ENCODE measurements around the gene LRIT2. TPM values are rescaled to one million over a fixed set of nuclear protein-coding genes. Genes with fewer than 3 reads are reported as not detected.

Gene LRIT2
- total RNA-seq, 1 experiment from 2014 or later: not detected

DNA sequence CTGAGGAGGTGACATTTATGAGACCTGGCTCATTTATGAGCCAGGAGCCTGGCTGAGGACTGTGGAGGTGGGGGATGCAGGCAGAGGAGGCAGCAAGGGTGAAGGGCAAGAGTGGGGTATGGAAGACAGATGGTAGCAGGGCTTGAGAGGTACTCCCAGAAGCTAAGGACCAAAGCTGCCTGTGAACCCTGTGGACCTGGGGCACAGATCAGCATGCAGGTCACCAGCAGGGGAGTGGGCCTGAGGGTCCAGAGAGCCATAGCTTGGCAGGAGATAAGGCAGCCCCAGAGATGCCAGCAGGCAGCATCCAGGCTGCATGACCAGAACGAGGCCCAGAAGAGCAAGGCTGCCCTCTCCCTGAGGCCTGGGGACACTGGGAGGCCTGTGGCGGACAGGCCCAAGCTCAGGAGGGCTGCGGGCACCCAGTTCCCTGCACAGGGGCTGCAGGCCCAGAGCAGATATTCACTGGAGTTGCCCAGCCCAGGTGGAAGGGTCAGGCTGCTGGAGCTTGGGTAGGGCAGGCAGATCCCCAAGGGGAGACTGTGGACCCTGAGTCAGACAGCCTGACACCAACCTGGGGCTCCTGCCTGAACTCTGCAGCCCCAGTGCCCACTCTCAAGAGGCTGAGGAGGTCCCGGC lies 48.4 kb downstream of the LRIT2 start:
- peak; percentile 35 for ATAC-seq
- no peaks in the 10 kb centered on the region for H3K27me3 ChIP-seq (ENCODE audit: control insufficient read depth, insufficient read depth, low read length)

DNA sequence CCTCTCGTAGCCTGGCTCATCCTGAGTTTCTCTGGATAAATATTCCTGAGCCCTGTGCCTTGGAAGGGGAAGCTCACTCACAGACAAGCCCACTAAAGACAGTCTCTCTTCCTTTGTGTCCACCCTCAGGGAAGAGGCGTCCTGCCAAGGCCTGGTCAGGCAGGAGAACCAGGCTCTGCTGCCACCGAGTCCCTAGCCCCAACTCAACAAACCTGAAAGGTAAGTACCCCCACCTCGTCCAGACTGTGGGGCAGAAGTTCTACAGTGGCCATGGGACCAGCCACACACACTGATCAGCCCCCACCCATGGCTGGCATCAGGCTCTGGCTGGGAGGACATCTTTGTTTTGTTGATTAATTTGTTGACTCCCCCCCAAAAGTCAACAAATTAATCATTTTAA lies 49.0 kb downstream of the LRIT2 start:
- CTCF ChIA-PET: no interaction called here

More for the DNA sequence above, 48.4 kb downstream of the LRIT2 start:
- TF ChIP-seq POLR2AphosphoS5 (IDR thresholded peaks at IDR 0.05; ENCODE audit: low read depth, low read length) (no peak), TCF7L2 (IDR thresholded peaks at IDR 0.05; ENCODE audit: low read depth, low read length) (no peak), SIN3A (IDR thresholded peaks at IDR 0.05; ENCODE audit: borderline replicate concordance, insufficient read depth, low read depth, low read length) (no peak)
- TF ChIP-seq, protein P1, sequence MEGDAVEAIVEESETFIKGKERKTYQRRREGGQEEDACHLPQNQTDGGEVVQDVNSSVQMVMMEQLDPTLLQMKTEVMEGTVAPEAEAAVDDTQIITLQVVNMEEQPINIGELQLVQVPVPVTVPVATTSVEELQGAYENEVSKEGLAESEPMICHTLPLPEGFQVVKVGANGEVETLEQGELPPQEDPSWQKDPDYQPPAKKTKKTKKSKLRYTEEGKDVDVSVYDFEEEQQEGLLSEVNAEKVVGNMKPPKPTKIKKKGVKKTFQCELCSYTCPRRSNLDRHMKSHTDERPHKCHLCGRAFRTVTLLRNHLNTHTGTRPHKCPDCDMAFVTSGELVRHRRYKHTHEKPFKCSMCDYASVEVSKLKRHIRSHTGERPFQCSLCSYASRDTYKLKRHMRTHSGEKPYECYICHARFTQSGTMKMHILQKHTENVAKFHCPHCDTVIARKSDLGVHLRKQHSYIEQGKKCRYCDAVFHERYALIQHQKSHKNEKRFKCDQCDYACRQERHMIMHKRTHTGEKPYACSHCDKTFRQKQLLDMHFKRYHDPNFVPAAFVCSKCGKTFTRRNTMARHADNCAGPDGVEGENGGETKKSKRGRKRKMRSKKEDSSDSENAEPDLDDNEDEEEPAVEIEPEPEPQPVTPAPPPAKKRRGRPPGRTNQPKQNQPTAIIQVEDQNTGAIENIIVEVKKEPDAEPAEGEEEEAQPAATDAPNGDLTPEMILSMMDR (IDR thresholded peaks at IDR 0.05): no peak
- TF ChIP-seq, protein P2, sequence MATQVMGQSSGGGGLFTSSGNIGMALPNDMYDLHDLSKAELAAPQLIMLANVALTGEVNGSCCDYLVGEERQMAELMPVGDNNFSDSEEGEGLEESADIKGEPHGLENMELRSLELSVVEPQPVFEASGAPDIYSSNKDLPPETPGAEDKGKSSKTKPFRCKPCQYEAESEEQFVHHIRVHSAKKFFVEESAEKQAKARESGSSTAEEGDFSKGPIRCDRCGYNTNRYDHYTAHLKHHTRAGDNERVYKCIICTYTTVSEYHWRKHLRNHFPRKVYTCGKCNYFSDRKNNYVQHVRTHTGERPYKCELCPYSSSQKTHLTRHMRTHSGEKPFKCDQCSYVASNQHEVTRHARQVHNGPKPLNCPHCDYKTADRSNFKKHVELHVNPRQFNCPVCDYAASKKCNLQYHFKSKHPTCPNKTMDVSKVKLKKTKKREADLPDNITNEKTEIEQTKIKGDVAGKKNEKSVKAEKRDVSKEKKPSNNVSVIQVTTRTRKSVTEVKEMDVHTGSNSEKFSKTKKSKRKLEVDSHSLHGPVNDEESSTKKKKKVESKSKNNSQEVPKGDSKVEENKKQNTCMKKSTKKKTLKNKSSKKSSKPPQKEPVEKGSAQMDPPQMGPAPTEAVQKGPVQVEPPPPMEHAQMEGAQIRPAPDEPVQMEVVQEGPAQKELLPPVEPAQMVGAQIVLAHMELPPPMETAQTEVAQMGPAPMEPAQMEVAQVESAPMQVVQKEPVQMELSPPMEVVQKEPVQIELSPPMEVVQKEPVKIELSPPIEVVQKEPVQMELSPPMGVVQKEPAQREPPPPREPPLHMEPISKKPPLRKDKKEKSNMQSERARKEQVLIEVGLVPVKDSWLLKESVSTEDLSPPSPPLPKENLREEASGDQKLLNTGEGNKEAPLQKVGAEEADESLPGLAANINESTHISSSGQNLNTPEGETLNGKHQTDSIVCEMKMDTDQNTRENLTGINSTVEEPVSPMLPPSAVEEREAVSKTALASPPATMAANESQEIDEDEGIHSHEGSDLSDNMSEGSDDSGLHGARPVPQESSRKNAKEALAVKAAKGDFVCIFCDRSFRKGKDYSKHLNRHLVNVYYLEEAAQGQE (IDR thresholded peaks at IDR 0.05; ENCODE audit: insufficient read depth in 1 of 2, low read depth in 2 of 2, low read length in 1 of 2): no peak
- POLR2A ChIA-PET: no interaction called here
- Histone ChIP-seq H3K27ac (ENCODE audit: low read length) (no peak overlapping the region), H3K4me1 (ENCODE audit: control insufficient read depth, insufficient read depth, low read length) (no peaks in the 10 kb centered on the region), H3K9me3 (ENCODE audit: control insufficient read depth, insufficient read depth, low read depth, low read length) (no peaks in the 10 kb centered on the region), H3K36me3 (ENCODE audit: control insufficient read depth, insufficient read depth, low read length) (no peaks in the 10 kb centered on the region), H3K4me3 (ENCODE audit: low read depth in 2 of 2, low read length in 2 of 2) (no peak overlapping the region)
- no peak for DNase-seq (ENCODE audit: low read depth, low spot score)
- intact Hi-C loops (cut with micrococcal nuclease; ENCODE audit: unreplicated experiment) (no loop called here), in situ Hi-C loops (cut with HindIII; ENCODE audit: low pct_unique_long_range_greater_than_20kb, low sequenced_read_pairs) (no loop called here)
- CTCF ChIA-PET: no interaction called here
- no TSS peak for BruUV-seq (replicated peaks)

More for the DNA sequence above, 49.0 kb downstream of the LRIT2 start:
- Histone ChIP-seq H3K9me3 (ENCODE audit: control insufficient read depth, insufficient read depth, low read depth, low read length) (no peaks in the 10 kb centered on the region), H3K27ac (ENCODE audit: low read length) (no peak overlapping the region), H3K36me3 (ENCODE audit: control insufficient read depth, insufficient read depth, low read length) (no peaks in the 10 kb centered on the region), H3K27me3 (ENCODE audit: control insufficient read depth, insufficient read depth, low read length) (no peaks in the 10 kb centered on the region), H3K4me3 (ENCODE audit: low read depth in 2 of 2, low read length in 2 of 2) (no peak overlapping the region), H3K4me1 (ENCODE audit: control insufficient read depth, insufficient read depth, low read length) (no peaks in the 10 kb centered on the region)
- intact Hi-C loops (cut with micrococcal nuclease; ENCODE audit: unreplicated experiment) (no loop called here), in situ Hi-C loops (cut with HindIII; ENCODE audit: low pct_unique_long_range_greater_than_20kb, low sequenced_read_pairs) (no loop called here)
- no peak for DNase-seq (ENCODE audit: low read depth, low spot score)
- BruUV-seq (replicated peaks): no TSS peak
- TF ChIP-seq, protein P1 (IDR thresholded peaks at IDR 0.05): no peak
- TF ChIP-seq POLR2AphosphoS5 (IDR thresholded peaks at IDR 0.05; ENCODE audit: low read depth, low read length) (no peak), TCF7L2 (IDR thresholded peaks at IDR 0.05; ENCODE audit: low read depth, low read length) (no peak), SIN3A (IDR thresholded peaks at IDR 0.05; ENCODE audit: borderline replicate concordance, insufficient read depth, low read depth, low read length) (no peak)
- TF ChIP-seq, protein P2 (IDR thresholded peaks at IDR 0.05; ENCODE audit: insufficient read depth in 1 of 2, low read depth in 2 of 2, low read length in 1 of 2): no peak
- no peak for ATAC-seq
- POLR2A ChIA-PET: no interaction called here
